GM19438 (cell line): ENCODE results near the gene RUVBL2.

Experiments
- ATAC-seq: cut with Tn5 transposase; IDR thresholded peaks from one replicate; pipeline ENCODE4 v1.9.1; 2021; ENCODE audit warnings: low read depth; ENCODE audit not compliant: unreplicated experiment

RUVBL2 gene

GRCh38 chr19:48987323-48987722 lies 6.4 kb upstream of the RUVBL2 start:
- no peak for ATAC-seq

DNA sequence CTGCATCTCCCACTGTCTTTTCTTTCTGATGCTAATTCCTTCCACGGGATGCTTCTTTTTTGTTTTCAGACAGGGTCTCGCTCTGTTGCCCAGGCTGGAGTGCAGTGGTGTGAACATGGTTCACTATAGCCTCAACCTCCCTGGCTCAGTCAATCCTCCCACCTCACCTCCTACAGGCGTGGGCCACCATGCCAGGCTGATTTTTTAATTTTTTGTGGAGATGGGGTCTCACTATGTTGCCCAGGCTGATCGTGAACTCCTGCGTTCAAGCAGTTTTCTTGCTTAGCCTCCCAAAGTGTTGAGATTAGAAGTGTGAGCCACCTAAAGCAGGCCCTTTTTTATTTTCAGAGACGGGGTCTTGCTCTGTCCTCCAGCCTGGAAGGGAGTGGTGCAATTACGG lies 5.4 kb upstream of the RUVBL2 start:
- ATAC-seq = no peak

- ATAC-seq = no peak
These were observed 4.8 kb upstream of the RUVBL2 start for GRCh38 chr19:48988860-48989259.

- no peak for ATAC-seq
These were observed 3.9 kb upstream of the RUVBL2 start for GRCh38 chr19:48989701-48990291.

GRCh38 chr19:48990400-48990799 lies 3.3 kb upstream of the RUVBL2 start:
- ATAC-seq = no peak

- no peak for ATAC-seq
These were observed 2.6 kb upstream of the RUVBL2 start for GRCh38 chr19:48991011-48991609.

GRCh38 chr19:48991873-48992580 lies 1.7 kb upstream of the RUVBL2 start:
- ATAC-seq = no peak

DNA sequence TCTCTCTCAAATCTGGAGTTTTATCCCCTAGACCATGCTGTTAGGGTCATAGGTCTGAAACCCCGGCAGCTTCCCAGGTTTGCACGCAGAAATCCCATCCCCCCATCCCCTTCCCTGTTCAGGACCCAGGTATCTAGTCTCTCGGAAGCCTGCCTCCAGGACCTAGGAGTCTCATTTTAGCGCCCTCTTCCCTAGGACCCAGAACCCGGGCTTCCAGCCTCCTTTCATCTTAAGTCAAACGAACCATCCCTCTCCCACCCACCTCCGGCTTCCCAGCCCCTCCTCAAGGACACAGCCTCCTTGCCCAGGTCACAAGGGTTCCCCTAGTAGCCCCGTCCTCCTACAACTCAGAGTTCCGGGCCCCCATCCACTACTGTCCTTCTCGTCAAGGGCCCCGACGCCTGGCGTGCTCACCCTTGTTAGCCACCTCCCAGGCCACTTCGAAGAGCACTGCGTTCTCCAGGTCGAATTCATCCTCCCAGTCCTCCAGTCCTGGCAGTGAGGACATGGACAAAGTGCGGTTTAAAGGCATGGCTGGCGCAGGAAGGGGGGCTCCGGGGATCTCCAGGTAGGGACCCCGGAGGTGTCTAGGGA lies 1.0 kb upstream of the RUVBL2 start:
- ATAC-seq = no peak

DNA sequence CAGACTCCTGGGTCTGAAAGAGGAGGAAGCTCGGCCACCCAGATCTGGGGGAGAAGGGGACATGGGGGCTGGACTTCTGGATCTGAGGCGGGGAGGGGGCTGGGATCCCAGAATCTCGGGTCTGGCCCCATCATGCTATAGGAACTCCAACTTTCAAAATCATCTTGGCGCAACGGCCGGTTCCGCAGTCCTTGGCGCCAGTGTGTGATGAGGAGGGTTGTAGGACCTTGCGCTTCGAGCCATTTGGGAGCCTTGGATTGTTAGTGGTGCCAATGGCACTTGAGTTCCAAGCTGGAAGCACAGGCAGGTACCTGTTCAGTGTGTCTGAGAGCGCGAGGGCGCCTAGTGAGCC lies 324 bp downstream of the RUVBL2 start:
- no peak for ATAC-seq

- no peak for ATAC-seq
These were observed 4.3 kb downstream of the RUVBL2 start for GRCh38 chr19:48997972-48998371.

DNA sequence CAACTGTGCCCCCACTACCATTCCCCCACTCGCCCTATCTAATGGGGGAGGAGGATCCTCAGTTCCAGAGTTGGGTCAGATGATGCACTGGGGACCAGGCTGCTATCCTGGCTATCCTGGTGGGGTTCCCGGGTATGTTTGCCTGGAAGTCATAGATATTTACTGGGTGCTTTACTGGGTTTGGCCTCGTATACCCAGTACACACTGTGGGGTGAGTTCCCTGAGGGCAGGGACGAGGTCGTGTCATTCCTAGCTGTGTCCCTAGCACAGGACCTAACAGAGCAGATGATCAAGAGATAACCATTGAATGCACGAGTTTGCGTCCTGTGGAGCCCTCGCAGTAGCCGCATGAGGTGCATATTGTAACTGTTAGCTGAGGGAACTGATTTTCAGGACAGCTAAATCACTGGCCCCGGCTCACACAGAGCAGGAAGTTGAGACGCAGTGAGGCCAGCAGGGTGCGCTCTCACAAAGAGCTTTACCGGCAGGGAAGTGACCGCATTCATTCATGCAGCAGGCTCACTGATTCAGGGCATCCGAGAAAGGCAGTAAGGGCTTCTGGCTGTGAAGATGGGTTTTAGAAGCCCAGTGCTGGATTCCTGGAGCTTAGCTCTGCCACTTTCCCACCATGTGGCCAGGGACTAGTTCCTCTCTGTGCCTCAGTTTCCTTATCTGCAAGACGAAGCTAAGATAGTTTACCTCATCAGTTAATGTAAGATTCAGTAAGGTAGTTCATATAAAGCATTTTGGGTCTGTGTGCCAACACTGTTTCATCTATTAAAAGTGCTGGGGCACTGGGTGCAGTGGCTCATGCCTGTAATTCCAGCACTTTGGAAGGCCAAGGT lies 6.0 kb downstream of the RUVBL2 start:
- no peak for ATAC-seq

- ATAC-seq = no peak
These were observed 10.4 kb downstream of the RUVBL2 start for GRCh38 chr19:49004133-49004532.

DNA sequence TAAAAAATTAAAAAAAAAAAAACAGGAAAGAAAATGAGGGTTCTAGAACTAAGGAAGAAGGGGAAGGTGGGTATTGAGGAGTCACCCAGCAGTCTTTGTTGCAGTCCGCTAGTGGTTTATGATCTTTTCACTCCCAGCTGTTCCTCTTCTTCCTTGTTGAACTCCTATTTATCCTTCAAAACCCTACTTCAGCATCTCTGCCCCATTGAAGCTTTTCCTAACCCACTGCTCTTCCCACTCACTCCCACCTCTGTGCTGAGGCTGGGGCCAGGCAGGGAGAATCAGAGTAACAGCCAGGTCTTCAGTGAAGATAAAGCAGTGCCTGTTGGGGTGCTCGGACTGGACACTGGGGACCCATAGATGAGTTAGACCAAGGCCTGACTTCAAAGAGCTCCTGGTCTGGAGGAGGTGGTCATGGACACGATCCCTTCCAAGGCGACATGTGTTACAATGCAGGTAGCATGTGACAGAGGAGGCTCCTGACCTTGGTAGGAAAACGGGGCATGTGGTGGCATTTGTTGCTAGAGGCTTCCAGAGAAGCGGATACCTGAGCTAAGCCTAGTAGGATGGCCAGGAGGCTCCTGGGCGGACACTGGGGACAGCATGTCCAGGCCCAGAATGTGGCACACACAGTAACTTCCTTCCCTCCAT lies 11.4 kb downstream of the RUVBL2 start:
- ATAC-seq = no peak

DNA sequence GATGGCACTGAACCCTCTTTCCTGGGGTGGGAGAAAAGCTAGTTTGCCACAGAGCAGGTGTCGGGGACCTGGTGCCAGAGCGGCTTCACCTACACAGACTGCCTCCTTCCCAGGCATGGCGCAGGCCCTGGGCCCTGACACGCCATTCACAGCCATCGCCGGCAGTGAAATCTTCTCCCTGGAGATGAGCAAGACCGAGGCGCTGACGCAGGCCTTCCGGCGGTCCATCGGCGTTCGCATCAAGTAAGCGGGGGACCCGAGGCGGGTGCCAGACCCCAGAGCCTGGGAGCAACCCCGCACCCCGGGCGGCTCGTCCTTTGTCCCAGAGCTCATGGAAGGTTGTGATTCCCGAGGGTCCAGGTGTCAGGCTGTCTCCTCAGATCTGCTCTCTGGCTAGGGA lies 13.2 kb downstream of the RUVBL2 start:
- ATAC-seq = no peak

DNA sequence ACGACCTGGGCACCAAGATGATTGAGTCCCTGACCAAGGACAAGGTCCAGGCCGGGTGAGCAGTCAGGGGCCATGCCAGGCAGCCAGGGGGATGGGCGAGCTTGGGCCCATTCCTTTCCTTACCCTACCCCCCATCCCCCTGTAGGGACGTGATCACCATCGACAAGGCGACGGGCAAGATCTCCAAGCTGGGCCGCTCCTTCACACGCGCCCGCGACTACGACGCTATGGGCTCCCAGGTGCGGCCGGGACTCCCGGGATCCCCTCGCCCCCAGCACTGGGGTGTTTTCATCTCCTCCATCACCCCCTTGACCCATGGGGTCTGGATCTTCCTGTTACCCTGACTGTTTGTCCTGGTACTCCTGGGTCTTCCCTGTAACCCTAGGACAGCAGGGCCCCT lies 16.1 kb downstream of the RUVBL2 start:
- ATAC-seq = no peak

DNA sequence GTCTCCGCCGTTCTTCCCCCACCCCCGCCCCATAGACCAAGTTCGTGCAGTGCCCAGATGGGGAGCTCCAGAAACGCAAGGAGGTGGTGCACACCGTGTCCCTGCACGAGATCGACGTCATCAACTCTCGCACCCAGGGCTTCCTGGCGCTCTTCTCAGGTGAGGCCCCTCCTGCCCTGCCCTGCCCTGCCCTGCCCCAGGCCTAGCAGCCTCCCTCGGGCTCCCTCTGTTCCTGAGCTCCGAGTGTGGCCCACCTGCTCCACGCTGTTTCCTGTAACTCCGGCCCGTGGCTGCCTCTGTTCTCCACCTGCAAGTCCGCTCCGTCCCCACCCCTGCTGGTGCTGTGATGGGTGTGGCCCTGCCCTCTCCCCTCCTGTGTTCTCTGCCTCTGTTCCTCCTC lies 16.8 kb downstream of the RUVBL2 start:
- ATAC-seq = no peak

DNA sequence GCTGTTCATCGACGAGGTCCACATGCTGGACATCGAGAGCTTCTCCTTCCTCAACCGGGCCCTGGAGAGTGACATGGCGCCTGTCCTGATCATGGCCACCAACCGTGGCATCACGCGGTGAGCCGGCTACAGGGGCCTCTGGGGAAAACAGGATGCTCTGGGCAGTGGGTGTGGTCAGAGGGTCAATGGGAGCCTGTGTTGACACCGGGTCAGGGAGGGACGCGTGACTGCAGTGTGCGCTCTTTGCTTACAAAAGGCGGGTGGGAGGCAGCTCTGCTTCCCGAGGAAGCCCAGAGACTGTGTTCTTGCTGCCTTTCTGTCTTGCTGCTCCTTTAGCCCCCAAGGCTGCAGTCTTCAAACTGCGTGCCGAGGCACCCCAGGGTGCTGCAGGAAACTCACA lies 17.5 kb downstream of the RUVBL2 start:
- ATAC-seq = no peak

DNA sequence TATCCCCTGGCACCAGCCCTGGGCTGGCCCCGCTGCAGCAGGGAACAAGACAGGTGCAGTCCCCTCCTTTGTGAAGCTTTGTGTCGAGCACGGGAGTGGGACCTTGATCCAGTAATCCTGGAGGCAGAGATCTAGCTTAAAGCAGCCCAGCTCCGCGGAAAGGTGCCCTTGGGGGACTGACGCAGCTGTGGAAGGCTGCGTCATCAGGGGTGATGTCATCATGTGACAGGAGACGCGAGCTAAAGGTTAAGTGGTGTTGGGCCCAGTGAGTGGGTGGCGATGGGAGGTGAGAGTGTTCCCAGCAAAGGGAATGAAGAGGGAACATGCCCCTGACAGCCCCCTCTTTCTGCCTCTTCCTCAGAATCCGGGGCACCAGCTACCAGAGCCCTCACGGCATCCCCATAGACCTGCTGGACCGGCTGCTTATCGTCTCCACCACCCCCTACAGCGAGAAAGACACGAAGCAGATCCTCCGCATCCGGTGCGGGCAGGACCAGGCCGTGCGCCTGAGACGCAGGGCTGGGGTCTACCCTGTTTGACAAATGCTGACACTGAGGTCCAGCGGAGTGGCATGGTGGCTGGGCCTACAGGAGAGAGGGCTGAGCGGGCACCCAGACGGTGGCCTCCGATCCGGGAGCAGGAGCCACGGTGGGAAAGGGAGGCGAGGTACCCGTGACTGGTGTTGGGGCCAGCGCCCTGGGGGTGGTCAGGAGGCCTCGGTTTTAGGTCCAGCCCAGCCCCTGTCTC lies 20.6 kb downstream of the RUVBL2 start:
- no peak for ATAC-seq

DNA sequence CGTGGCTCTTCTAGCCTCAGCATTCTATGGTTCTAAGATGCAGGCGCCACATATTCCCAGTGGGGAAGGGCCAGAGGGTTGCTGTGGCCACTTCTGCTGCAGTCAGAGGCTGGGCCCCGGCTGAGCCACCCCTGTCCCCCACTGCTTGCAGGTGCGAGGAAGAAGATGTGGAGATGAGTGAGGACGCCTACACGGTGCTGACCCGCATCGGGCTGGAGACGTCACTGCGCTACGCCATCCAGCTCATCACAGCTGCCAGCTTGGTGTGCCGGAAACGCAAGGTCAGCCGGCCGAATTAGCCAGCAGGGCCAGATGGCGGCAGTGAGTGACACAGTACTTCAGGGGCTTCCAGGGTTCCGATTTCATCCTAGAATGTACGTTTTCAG lies 21.2 kb downstream of the RUVBL2 start:
- ATAC-seq = no peak
